ENCODE measurements around the gene SGSM1.
A peak's percentile ranks its signal among the peaks of the same experiment; 100 is the strongest.

The SGSM1 gene

GRCh38 chr22:24819911-24820461, 14.0 kb downstream of the SGSM1 start:
- peak overlapping the region; percentile 73 for H3K27ac ChIP-seq
- TF ChIP-seq ZFX (IDR thresholded peaks at IDR 0.05; ENCODE audit: borderline replicate concordance) = no peak
- TF ChIP-seq CTCF (IDR thresholded peaks at IDR 0.05) = no peak

GRCh38 chr22:24822471-24822870, 16.5 kb downstream of the SGSM1 start:
- peak overlapping the region; percentile 30; the same call in 1 of the 2 replicates for H3K27ac ChIP-seq
- TF ChIP-seq ZFX (IDR thresholded peaks at IDR 0.05; ENCODE audit: borderline replicate concordance) (no peak), CTCF (IDR thresholded peaks at IDR 0.05) (no peak)

GRCh38 chr22:24823787-24824186, 17.8 kb downstream of the SGSM1 start:
- TF ChIP-seq ZFX (IDR thresholded peaks at IDR 0.05; ENCODE audit: borderline replicate concordance) (no peak), CTCF (IDR thresholded peaks at IDR 0.05) (no peak)
- no peak overlapping the region for H3K27ac ChIP-seq

- H3K27ac ChIP-seq = no peak overlapping the region
- TF ChIP-seq CTCF (IDR thresholded peaks at IDR 0.05) = no peak
- no peak for TF ChIP-seq ZFX (IDR thresholded peaks at IDR 0.05; ENCODE audit: borderline replicate concordance)
These were observed 18.2 kb downstream of the SGSM1 start for GRCh38 chr22:24824250-24824649.

GRCh38 chr22:24824915-24825314, 18.9 kb downstream of the SGSM1 start:
- H3K27ac ChIP-seq = no peak overlapping the region
- TF ChIP-seq CTCF (IDR thresholded peaks at IDR 0.05) = no peak

- H3K27ac ChIP-seq = no peak overlapping the region
- TF ChIP-seq ZFX (IDR thresholded peaks at IDR 0.05; ENCODE audit: borderline replicate concordance) (no peak), CTCF (IDR thresholded peaks at IDR 0.05) (no peak)
These were observed 20.8 kb downstream of the SGSM1 start for GRCh38 chr22:24826710-24827285.

GRCh38 chr22:24827296-24827695, 21.3 kb downstream of the SGSM1 start:
- no peak for TF ChIP-seq ZFX (IDR thresholded peaks at IDR 0.05; ENCODE audit: borderline replicate concordance)
- TF ChIP-seq CTCF (IDR thresholded peaks at IDR 0.05) = peak; percentile 6; the same call in 1 of the 2 replicates
- no peak overlapping the region for H3K27ac ChIP-seq
